Mesendoderm (in vitro differentiated cells): ENCODE measurements around the gene ADCY4.

Source experiments
- DNase-seq: peaks from one replicate; pipeline ENCODE4 v3.0.0; 2013
- H2AK5ac ChIP-seq: 2 replicates; pipeline ENCODE4 v1.6.1; 2013; ENCODE audit warnings: low read length, inconsistent platforms
- H2BK120ac ChIP-seq: 2 replicates; pipeline ENCODE4 v1.6.1; 2013; ENCODE audit warnings: low read depth, mild to moderate bottlenecking, low read length, moderate library complexity, mixed read lengths
- H2BK15ac ChIP-seq: replicated peaks from 2 replicates; pipeline ENCODE4 v1.6.1; 2013; ENCODE audit warnings: low read depth, mild to moderate bottlenecking, moderate library complexity
- H2BK5ac ChIP-seq: 2 replicates; pipeline ENCODE4 v1.6.1; 2013; ENCODE audit warnings: low read length, inconsistent platforms
- H3K18ac ChIP-seq: 2 replicates; pipeline ENCODE4 v1.6.1; 2013; ENCODE audit warnings: mild to moderate bottlenecking, low read length, mixed read lengths
- H3K23ac ChIP-seq: one replicate; pipeline ENCODE4 v1.6.1; 2013; ENCODE audit warnings: low read length
- H3K27ac ChIP-seq: 2 replicates; pipeline ENCODE4 v1.5.1; 2013; ENCODE audit warnings: low read depth, mild to moderate bottlenecking, inconsistent platforms, low read length, moderate library complexity
- H3K27me3 ChIP-seq: 2 replicates; pipeline ENCODE4 v1.6.1; 2013; ENCODE audit warnings: low read length, control low read depth, mild to moderate bottlenecking, inconsistent platforms; ENCODE audit not compliant: insufficient read depth, poor library complexity
- H3K36me3 ChIP-seq: 2 replicates; pipeline ENCODE4 v1.6.1; 2013; ENCODE audit warnings: low read length, inconsistent platforms; ENCODE audit not compliant: control insufficient read depth, insufficient read depth
- H3K4ac ChIP-seq: one replicate; pipeline ENCODE4 v1.6.1; 2013; ENCODE audit warnings: low read depth, mild to moderate bottlenecking, low read length, moderate library complexity
- H3K4me1 ChIP-seq: 2 replicates; pipeline ENCODE4 v1.6.1; 2013; ENCODE audit warnings: low read depth, low read length, inconsistent platforms; ENCODE audit not compliant: control insufficient read depth
- H3K4me2 ChIP-seq: 2 replicates; pipeline ENCODE4 v1.6.1; 2013; ENCODE audit warnings: low read length
- H3K4me3 ChIP-seq: 2 replicates; pipeline ENCODE4 v1.5.1; 2013; ENCODE audit warnings: mild to moderate bottlenecking, low read length
- H3K56ac ChIP-seq: one replicate; pipeline ENCODE4 v1.6.1; 2013; ENCODE audit warnings: low read length
- H3K79me1 ChIP-seq: 2 replicates; pipeline ENCODE4 v1.6.1; 2013; ENCODE audit warnings: low read length, inconsistent platforms
- H3K79me2 ChIP-seq: 2 replicates; pipeline ENCODE4 v1.6.1; 2013; ENCODE audit warnings: mild to moderate bottlenecking, low read length; ENCODE audit not compliant: control insufficient read depth, insufficient read depth
- H3K9ac ChIP-seq: 2 replicates; pipeline ENCODE4 v1.6.1; 2013; ENCODE audit warnings: low read length, inconsistent platforms
- H4K5ac ChIP-seq: one replicate; pipeline ENCODE4 v1.6.1; 2013; ENCODE audit warnings: low read length
- H4K8ac ChIP-seq: one replicate; pipeline ENCODE4 v1.6.1; 2013; ENCODE audit warnings: low read depth, mild to moderate bottlenecking, control low read depth, low read length, moderate library complexity
- WGBS: extraction: QIAGEN DNeasy Blood & Tissue Kit; methylation state at CpG from one replicate; pipeline ENCODE4 v1.1.7; 2013; ENCODE audit warnings: low lambda C conversion rate, missing lambda C conversion rate; ENCODE audit not compliant: insufficient coverage; ENCODE audit errors: extremely low coverage; 5-methylcytosine and 5-hydroxymethylcytosine counted together

The ADCY4 gene

GRCh38 chr14:24283796-24284460, 50.9 kb downstream of the ADCY4 start:
- Histone ChIP-seq H3K56ac (no peak overlapping the region), H3K4me3 (no peak overlapping the region), H2AK5ac (no peak overlapping the region), H3K27me3 (no peaks in the 10 kb centered on the region), H3K27ac (no peak overlapping the region), H3K23ac (no peak overlapping the region), H3K4me2 (no peak overlapping the region), H3K79me2 (no peaks in the 10 kb centered on the region), H3K4ac (no peak overlapping the region), H3K4me1 (no peaks in the 10 kb centered on the region), H3K79me1 (no peaks in the 10 kb centered on the region), H3K9ac (no peak overlapping the region), H2BK120ac (no peak overlapping the region), H4K8ac (no peak overlapping the region), H4K5ac (no peak overlapping the region), H3K36me3 (no peaks in the 10 kb centered on the region), H3K18ac (no peak overlapping the region), H2BK15ac (no peak overlapping the region), H2BK5ac (no peak overlapping the region)
- no peak for DNase-seq
- no CpG with 5 or more reads among the region's 5 CpGs for WGBS

GRCh38 chr14:24282736-24283135, 52.1 kb downstream of the ADCY4 start:
- Histone ChIP-seq H2BK15ac (no peak overlapping the region), H3K27ac (no peak overlapping the region), H2AK5ac (no peak overlapping the region), H3K9ac (no peak overlapping the region), H3K79me2 (no peaks in the 10 kb centered on the region), H3K56ac (no peak overlapping the region), H2BK120ac (no peak overlapping the region), H3K4me3 (no peak overlapping the region), H3K18ac (no peak overlapping the region), H2BK5ac (no peak overlapping the region), H3K4ac (no peak overlapping the region), H3K4me2 (no peak overlapping the region), H3K4me1 (no peaks in the 10 kb centered on the region), H3K27me3 (no peaks in the 10 kb centered on the region), H4K5ac (no peak overlapping the region), H3K79me1 (no peaks in the 10 kb centered on the region), H3K23ac (no peak overlapping the region), H4K8ac (no peak overlapping the region), H3K36me3 (no peaks in the 10 kb centered on the region)
- no peak for DNase-seq
- WGBS: no CpG with 5 or more reads among the region's 3 CpGs

- Histone ChIP-seq H3K27ac (no peak overlapping the region), H3K4me3 (no peak overlapping the region), H3K9ac (no peak overlapping the region), H2BK5ac (no peak overlapping the region), H2AK5ac (no peak overlapping the region), H2BK15ac (no peak overlapping the region), H3K4me1 (no peaks in the 10 kb centered on the region), H3K23ac (no peak overlapping the region), H3K79me1 (no peaks in the 10 kb centered on the region), H3K56ac (no peak overlapping the region), H3K36me3 (no peaks in the 10 kb centered on the region), H4K8ac (no peak overlapping the region), H3K4me2 (no peak overlapping the region), H3K4ac (no peak overlapping the region), H3K79me2 (no peaks in the 10 kb centered on the region), H3K27me3 (no peaks in the 10 kb centered on the region), H4K5ac (no peak overlapping the region), H2BK120ac (no peak overlapping the region), H3K18ac (no peak overlapping the region)
- DNase-seq: no peak
- no CpG with 5 or more reads among the region's 7 CpGs for WGBS
Measured at GRCh38 chr14:24281636-24282035, 53.2 kb downstream of the ADCY4 start.

GRCh38 chr14:24280797-24281460, 53.9 kb downstream of the ADCY4 start:
- Histone ChIP-seq H3K9ac (no peak overlapping the region), H3K79me2 (no peaks in the 10 kb centered on the region)

GRCh38 chr14:24279301-24280186, 55.3 kb downstream of the ADCY4 start:
- Histone ChIP-seq H3K79me1 (no peaks in the 10 kb centered on the region), H3K23ac (no peak overlapping the region), H3K4ac (no peak overlapping the region), H2BK5ac (no peak overlapping the region), H3K56ac (no peak overlapping the region), H3K79me2 (no peaks in the 10 kb centered on the region), H2BK120ac (no peak overlapping the region), H3K9ac (no peak overlapping the region), H4K8ac (no peak overlapping the region), H2BK15ac (no peak overlapping the region), H3K4me3 (no peak overlapping the region), H3K4me2 (no peak overlapping the region), H3K27me3 (no peaks in the 10 kb centered on the region), H4K5ac (no peak overlapping the region), H3K36me3 (no peaks in the 10 kb centered on the region), H3K4me1 (no peaks in the 10 kb centered on the region), H3K27ac (no peak overlapping the region), H3K18ac (no peak overlapping the region), H2AK5ac (no peak overlapping the region)
- WGBS: no CpG with 5 or more reads among the region's 11 CpGs
- no peak for DNase-seq

More at GRCh38 chr14:24280797-24281460, 53.9 kb downstream of the ADCY4 start:
- no peaks in the 10 kb centered on the region for H3K36me3 ChIP-seq
- H3K4me3 ChIP-seq: no peak overlapping the region
- no CpG with 5 or more reads among the region's 6 CpGs for WGBS
- no peaks in the 10 kb centered on the region for H3K4me1 ChIP-seq
- no peaks in the 10 kb centered on the region for H3K27me3 ChIP-seq
- H3K56ac ChIP-seq: no peak overlapping the region
- no peak overlapping the region for H3K27ac ChIP-seq
- H3K23ac ChIP-seq: no peak overlapping the region
- no peak for DNase-seq
- no peak overlapping the region for H2AK5ac ChIP-seq
- H4K5ac ChIP-seq: no peak overlapping the region
- H3K79me1 ChIP-seq: no peaks in the 10 kb centered on the region
- no peak overlapping the region for H2BK5ac ChIP-seq
- H4K8ac ChIP-seq: no peak overlapping the region
- H3K4ac ChIP-seq: no peak overlapping the region
- H3K4me2 ChIP-seq: no peak overlapping the region
- no peak overlapping the region for H3K18ac ChIP-seq
- no peak overlapping the region for H2BK120ac ChIP-seq
- H2BK15ac ChIP-seq: no peak overlapping the region
